ENCODE results near the gene GNPAT.

Gene GNPAT

DNA sequence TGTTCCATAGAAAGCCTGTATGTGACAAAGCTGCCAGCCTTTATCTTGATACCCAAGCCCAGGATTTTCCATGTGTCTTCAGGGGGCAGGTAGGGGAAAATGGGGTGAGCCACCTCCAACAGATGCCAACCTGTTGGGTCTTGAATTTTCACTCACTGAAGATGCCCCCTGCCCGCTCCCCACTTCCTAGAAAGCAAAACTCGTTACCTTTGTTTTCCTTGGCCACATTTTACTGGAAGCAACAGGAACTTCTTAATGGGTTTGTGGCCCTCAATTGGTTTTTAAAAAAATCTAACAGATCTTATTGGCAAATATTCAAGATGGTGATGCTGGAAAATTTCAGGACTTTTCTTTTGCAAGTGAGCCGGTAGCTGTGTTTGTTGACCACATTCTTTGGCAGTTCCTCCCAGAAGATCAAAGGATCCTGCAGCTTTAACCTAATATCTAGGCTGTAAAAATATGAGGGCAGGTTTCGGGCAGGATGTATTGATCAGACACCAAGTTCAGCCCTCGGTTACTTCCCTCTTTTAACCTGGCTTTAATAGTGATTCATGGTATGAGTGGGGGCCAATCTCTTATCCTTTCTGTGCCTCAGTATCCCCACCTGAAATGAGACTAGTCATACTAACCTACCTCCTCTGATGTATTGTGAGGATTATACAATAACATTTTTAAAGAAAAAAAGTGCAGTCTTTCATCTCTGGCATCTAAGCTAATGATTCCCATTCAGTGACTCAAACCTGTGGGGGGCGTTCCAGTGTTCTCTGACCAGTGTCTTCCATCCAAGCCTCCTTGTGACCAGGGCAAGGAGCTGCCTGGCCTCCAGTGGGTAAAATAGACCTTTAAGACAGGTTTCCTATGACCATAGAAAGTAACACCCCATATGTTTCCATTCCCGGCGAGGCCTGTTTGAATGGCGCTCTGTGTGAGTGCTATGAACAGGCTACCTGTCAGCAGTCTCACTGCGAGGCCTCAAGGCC is 21.3 kb upstream of the GNPAT start:
- no peak for DNase-seq (ENCODE audit: low spot score)
- H3K27ac ChIP-seq: no peak overlapping the region
- POLR2A ChIA-PET (ENCODE audit: low non-redundant PET): no interaction called here
- CTCF ChIA-PET: no interaction called here
- TF ChIP-seq, protein P1, sequence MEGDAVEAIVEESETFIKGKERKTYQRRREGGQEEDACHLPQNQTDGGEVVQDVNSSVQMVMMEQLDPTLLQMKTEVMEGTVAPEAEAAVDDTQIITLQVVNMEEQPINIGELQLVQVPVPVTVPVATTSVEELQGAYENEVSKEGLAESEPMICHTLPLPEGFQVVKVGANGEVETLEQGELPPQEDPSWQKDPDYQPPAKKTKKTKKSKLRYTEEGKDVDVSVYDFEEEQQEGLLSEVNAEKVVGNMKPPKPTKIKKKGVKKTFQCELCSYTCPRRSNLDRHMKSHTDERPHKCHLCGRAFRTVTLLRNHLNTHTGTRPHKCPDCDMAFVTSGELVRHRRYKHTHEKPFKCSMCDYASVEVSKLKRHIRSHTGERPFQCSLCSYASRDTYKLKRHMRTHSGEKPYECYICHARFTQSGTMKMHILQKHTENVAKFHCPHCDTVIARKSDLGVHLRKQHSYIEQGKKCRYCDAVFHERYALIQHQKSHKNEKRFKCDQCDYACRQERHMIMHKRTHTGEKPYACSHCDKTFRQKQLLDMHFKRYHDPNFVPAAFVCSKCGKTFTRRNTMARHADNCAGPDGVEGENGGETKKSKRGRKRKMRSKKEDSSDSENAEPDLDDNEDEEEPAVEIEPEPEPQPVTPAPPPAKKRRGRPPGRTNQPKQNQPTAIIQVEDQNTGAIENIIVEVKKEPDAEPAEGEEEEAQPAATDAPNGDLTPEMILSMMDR (conservative IDR thresholded peaks at IDR 0.05; ENCODE audit: low read depth): no peak

DNA sequence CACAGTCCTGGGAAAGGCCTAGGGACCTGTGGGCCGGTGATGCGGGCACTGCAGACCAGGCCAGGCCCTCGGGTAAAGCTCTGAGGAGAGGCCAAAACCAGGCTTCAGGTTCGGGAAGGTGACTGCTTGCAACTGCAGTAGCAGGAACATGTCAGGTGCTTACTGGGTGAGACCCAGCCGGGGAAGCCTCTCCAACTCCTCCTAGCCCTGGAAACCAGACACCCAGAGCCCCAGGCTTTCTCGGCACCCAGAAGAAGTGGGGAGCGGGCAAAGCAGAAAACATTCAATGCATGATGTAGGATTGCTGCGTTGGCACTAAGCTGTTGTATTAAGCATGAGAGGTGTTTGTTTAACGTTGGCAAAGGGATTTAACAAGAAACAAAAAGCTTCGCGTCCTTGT is 20.2 kb upstream of the GNPAT start:
- H3K27ac ChIP-seq: no peak overlapping the region
- POLR2A ChIA-PET (ENCODE audit: low non-redundant PET): no interaction called here
- CTCF ChIA-PET: no interaction called here
- TF ChIP-seq, protein P1 (conservative IDR thresholded peaks at IDR 0.05; ENCODE audit: low read depth): no peak
- no peak for DNase-seq (ENCODE audit: low spot score)

DNA sequence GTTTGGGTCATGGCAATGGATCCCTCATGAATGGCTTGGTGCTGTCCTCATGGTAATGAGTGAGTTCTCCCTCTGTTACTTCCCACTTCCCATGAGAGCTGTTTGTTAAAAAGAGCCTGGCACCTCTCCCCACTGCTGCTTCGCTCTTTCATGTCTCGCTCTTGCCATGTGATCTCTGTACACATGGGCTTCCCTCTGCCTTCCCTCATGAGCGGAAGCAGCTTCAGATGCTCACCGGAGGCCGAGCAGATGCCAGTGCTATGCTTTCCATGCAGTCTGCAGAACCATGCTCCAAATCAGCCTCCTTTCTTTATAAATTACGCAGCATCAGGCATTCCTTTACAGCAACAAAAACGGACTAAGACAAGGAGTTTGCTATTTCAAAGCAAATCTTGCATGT is 14.9 kb upstream of the GNPAT start:
- CTCF ChIA-PET: no interaction called here

DNA sequence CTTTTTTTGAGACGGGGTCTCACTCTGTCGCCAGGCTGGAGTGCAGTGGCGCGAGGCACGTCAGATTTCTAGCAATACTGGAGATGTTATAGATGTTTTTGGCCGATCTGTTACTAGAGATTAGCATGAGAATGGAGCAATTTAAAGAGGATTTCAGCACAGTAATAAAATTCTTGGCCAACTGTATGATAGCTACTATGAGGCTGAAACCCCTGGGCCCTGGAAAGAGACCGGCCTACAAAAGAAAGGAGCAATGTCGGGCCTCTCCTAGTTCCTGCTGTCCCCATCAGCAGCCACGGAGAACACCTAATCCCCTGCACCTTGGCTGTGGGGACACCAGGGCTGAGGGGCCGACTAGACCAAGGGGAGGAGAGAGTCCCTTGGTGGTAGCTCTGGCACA is 9.5 kb upstream of the GNPAT start:
- TF ChIP-seq, protein P1 (conservative IDR thresholded peaks at IDR 0.05; ENCODE audit: low read depth): no peak
- DNase-seq (ENCODE audit: low spot score): no peak
- ChIA-PET POLR2A (ENCODE audit: low non-redundant PET) (no interaction called here), CTCF (no interaction called here)
- H3K27ac ChIP-seq: no peak overlapping the region

More for the DNA sequence above, 14.9 kb upstream of the GNPAT start:
- POLR2A ChIA-PET (ENCODE audit: low non-redundant PET): no interaction called here
- H3K27ac ChIP-seq: no peak overlapping the region
- DNase-seq (ENCODE audit: low spot score): no peak
- TF ChIP-seq, protein P1 (conservative IDR thresholded peaks at IDR 0.05; ENCODE audit: low read depth): no peak

DNA sequence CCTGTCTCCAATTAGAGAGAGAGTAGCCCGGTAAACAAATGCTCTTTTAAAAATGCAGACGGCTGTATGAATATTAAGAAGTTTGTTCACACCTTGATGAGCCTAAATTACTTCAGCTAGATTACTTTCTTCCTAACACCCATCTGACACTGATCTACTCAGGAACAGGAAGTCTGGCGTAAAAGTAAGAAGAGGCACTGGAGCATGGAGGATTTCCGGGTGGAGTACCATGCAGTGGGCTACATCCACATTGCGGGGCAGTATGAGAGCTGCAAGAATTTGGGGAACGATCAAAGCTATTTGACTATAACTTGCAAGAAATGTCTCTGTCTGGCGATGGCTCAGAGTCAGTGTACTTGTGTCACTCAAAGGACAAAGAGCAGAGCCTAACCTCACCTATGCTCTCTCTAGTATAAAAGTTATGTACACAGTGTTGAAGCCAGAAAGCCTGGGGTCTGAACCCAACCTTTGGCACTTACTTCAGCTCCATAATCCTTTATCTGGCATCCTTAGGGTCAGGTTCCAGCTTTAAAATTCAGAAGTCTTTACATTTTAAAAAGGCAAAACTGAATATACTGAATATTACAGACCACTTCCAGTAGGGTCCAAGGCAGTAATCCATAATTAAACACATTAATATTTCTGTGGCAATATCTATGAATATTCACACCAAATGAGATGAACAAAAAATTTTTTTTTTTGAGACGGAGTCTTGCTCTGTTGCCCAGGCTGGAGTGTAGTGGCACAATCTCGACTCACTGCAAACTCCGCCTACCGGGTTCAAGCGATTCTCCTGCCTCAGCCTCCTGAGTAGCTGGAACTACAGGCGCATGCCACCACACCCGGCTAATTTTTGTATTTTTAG is 7.9 kb upstream of the GNPAT start:
- DNase-seq (ENCODE audit: low spot score): no peak
- ChIA-PET CTCF (interaction anchor here (1.3 kb wide), 1 partner anchor 33 kb away, joined by 3 read pairs; no protein-coding TSS in a partner anchor), POLR2A (ENCODE audit: low non-redundant PET) (no interaction called here)
- TF ChIP-seq, protein P1 (conservative IDR thresholded peaks at IDR 0.05; ENCODE audit: low read depth): no peak
- H3K27ac ChIP-seq: no peak overlapping the region

DNA sequence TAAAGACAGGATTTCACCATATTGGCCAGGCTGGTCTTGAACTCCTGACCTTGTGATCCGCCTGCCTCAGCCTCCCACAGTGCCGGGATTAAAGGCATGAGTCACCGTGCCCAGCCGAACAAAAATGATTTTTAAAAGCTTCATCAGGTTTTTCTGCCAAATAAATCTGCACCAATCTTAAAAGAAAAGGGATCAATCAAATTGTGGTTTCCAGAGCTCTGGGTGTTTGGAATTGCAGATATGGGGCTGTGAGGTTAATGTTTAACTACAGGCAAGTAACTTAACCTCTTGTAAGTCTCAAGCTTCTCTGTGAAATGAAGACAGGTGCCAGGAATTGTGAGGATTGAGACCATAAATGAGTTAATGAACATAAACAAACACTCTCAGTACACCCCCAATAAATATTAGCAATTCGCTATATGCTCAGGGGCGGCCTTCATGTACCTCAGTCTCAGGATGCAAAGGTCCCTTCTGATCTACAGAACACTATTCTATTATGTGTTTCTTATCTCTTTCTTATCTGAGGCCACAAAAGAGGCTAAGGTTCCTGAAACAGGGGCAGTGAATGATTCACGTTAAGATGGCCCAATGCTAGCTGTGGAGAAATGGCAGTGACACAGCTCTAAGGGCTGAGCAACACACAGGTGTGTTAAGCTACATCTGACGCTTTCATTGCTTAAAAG is 7.1 kb upstream of the GNPAT start:
- TF ChIP-seq, protein P1 (conservative IDR thresholded peaks at IDR 0.05; ENCODE audit: low read depth): no peak
- H3K27ac ChIP-seq: no peak overlapping the region
- ChIA-PET POLR2A (ENCODE audit: low non-redundant PET) (no interaction called here), CTCF (interaction anchor here (1.3 kb wide), 1 partner anchor 32 kb away, joined by 3 read pairs; no protein-coding TSS in a partner anchor)
- no peak for DNase-seq (ENCODE audit: low spot score)

Data from RWPE1 (cell line).